LNCAP (cell line): Measurements from ENCODE around the gene PDLIM7.

Experiments
- TF ChIP-seq, protein P1 (sequence below): fragments of 450-650 bp; IDR thresholded peaks from 2 replicates; pipeline ENCODE4 v1.5.1; 2017; ENCODE audit warnings: mild to moderate bottlenecking

The PDLIM7 gene

DNA sequence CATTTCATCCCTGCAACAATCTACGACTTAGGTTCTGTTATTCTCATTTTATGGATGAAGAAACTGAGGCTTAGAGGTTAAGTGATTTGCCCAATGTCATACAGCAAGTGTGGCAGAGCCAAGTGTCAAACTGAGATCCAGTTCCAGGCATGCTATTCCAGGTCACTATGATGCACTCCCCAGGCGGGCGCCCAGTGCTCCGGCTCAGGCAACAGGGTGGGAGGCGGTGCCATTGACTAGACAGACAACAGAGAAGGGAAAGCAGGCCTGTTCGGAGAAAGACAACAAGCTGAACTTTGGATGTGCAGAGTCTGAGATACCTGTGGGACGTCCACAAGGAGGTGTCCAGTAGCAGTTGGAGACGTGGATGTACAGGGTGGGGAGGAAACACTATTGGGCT lies 30.2 kb upstream of the PDLIM7 start:
- TF ChIP-seq, protein P1, sequence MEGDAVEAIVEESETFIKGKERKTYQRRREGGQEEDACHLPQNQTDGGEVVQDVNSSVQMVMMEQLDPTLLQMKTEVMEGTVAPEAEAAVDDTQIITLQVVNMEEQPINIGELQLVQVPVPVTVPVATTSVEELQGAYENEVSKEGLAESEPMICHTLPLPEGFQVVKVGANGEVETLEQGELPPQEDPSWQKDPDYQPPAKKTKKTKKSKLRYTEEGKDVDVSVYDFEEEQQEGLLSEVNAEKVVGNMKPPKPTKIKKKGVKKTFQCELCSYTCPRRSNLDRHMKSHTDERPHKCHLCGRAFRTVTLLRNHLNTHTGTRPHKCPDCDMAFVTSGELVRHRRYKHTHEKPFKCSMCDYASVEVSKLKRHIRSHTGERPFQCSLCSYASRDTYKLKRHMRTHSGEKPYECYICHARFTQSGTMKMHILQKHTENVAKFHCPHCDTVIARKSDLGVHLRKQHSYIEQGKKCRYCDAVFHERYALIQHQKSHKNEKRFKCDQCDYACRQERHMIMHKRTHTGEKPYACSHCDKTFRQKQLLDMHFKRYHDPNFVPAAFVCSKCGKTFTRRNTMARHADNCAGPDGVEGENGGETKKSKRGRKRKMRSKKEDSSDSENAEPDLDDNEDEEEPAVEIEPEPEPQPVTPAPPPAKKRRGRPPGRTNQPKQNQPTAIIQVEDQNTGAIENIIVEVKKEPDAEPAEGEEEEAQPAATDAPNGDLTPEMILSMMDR = no peak

DNA sequence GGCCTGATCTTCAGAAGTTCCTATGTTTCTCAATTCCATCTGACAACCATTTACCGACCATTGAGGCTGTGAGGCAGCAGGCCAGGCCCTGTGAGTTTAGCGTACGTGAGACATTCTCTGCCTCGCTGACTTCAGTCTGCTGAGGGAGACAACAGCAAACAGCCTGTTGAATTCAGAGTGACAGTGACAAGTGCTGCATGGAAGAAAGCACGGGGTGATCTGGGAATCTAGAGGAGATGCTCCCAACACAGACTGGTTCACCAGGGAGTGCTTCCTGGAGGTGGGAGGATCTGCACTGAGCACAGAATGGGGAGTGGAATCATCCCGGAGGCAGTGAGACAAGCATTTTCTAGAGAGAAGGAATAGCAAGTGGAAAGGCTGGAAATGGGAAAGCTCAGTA lies 29.4 kb upstream of the PDLIM7 start:
- TF ChIP-seq, protein P1 = no peak

DNA sequence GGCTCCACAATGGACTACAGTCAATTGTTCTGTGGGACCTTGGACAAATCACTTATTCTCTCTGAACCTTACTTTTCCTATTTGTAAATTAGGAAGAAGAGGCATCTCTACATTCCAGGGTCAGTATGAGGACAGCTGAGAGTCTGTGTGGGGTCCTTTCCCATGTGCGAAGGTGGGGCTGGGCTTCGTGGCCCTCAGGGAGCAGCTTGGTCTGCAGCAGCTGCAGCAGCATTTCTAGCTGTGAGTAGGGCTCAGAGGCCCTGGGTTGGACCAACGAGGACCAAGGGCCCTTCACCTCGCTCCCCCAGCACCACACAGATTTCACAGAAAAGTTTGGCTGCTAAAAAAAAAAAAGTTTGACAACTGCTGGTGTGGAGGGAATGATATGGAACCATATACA lies 28.8 kb upstream of the PDLIM7 start:
- TF ChIP-seq, protein P1 = no peak

DNA sequence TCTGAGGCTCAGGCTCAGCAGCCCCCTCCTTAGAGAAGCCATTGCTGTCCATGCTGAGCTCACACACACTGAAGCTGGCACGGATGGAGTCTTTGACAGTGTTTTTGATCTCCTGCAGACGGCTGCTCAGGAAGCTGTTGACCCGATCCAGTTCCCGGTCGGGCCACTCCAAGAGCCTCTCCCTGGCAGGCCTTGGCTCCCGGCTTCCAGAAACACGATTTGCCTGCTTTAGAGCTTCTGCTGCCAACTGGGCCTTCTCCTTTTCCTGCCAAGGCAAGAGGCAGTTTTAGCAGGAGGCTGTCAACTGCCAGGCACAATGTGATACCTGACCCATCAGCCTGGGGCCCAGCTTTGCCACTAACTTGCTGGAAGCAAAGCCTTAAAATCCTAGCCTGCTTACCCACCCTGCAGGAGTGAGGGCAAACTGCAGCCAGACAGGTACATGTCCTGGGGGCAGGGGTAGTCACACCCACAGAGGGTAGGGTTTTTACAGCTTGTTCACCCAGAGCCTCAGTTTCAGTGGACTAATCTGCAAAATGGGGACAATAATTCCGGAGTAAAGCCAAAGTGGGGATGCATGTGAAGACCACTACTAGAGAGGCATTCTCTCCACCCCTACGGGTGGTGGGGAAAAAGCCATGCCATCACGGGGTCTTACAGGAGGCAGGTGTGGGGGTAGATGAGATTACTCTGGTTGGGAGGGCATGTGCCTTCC lies 27.7 kb upstream of the PDLIM7 start:
- TF ChIP-seq, protein P1 = no peak

DNA sequence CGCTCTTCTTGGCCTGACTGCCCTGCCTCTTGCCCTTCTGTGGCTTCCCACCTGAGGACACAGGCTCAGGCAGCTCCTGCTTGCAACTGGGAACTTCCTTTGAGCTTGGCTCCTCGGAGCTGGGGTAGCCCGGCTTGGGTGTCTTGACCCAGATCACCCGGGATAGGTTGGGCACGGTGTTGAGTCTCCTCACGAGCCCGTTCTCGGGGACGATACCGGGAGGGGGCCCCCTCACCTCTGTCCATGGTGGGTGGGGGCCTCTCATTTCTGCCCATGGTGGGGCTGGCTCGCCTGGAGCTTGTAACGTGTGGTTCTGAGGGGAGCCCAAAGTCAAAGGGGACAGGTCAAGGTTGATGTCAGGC lies 27.1 kb upstream of the PDLIM7 start:
- TF ChIP-seq, protein P1 = no peak

DNA sequence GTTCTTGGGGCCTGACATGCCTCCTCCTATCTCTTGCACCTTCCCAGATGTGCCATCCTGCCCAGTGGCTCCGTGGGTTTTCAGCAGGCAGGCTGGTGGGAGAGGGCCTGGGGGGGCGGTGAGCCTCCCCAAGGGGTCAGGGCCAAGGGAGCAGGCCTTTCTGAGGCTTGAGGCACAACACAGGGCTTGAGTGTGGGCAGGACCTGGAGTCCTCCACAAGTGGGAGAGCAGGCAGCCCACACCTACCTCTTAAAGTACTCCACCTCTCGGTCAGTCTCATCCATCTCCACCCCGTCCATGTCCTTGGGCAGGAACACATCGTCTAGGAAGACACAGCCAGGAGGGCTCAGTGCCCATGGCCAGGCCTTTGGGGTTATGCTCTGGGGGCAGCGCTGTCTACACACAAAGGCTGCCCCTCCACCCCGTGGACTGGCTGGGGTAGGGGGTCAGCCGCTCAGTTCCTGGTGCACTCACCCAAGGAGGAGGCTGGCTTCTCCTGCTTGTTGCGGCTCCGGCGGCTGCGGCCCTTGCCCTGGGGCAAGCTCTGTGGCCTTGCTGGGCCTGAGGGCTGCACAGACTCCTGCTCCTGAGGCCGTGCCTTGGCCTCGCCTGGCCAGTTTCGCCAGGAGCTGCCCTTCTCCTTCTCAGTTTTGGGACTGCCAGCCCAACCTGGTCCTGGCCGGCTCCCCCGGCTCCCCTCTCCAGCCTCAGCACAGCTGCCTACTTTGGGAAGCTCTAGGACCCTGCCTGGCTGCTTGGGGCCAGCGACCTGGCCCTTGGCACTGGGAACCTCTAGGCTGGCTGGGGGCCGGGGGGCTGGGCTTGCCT lies 26.5 kb upstream of the PDLIM7 start:
- TF ChIP-seq, protein P1 = no peak

DNA sequence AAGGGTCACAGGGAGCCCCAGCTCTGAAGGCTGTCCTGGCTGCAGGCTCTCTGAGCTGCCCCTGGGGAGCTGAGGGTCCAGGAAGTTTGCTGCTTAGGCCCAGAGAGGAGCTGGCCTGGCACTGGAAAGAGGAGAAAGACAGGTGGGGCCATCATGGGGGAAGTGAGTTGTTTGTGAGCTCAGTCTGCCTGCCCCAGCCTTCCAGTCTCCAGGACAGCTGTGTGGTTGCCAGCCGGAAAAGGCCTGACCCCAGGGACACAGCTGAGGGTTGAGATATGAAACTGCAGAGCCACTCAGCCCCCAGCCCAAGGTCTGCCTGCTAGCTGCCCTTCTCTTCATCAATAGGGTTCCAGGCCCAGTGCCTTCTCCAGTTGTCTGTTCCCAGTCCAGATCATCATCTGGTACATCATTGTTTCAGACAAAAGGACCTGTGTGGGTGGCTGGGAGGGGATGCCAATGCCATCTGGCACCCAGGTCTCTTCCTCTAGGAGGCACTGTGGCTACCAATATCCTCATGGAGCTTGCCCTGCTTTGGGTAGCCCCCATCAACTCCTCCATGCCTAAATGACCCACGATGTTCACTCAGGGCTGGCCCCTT lies 23.6 kb upstream of the PDLIM7 start:
- TF ChIP-seq, protein P1 = no peak
